RWPE1 (cell line): Measurements from ENCODE around the gene GALNT9.
"Not testable (repeated sequence)": the region's sequence is repeated elsewhere in the genome, so short reads cannot be mapped to it uniquely, and the experiment has no call there.

Source experiments
- CTCF ChIA-PET: fragments of 350-600 bp; sonication (Branson Sonifier 250); formaldehyde crosslinking; extraction: SDS; loops from one replicate; lab custom pipeline; 2021; lab: Yijun Ruan, JAX
- POLR2A ChIA-PET: fragments of 400-600 bp; formaldehyde crosslinking; extraction: SDS; loops from one replicate; lab custom pipeline; 2020; ENCODE audit warnings: antibody characterized with exemption; ENCODE audit not compliant: low non-redundant PET; lab: Yijun Ruan, JAX
- DNase-seq: peaks from one replicate; pipeline ENCODE4 v3.0.0; 2012; ENCODE audit warnings: low spot score
- H3K27ac ChIP-seq: fragments of 450-650 bp; 2 replicates; pipeline ENCODE4 v1.5.1; 2017
- CTCF ChIP-seq: fragments of 450-650 bp; conservative IDR thresholded peaks from 2 replicates; pipeline ENCODE4 v1.5.1; 2017; ENCODE audit warnings: low read depth, mild to moderate bottlenecking

Gene GALNT9

DNA sequence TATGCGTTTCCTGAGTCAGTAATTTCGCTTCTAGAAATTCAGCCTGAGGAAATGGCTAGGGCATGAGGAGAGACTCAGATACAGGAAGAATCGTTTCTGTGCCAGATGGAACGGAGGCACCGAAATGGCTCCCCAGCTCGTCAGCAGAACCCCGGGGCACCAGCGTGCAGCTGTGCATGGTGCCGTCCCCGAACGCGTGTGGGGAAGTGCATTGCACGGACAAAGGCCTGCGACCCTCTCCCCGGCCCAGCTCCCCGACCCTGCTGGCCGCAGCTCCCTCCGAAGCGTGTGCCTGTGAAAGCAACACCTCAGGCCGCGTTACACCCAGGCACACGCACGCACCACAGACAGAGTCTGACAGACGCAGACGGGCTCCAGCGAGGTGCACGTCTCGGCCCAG, 102.3 kb downstream of the GALNT9 start:
- TF ChIP-seq CTCF: no peak
- ChIA-PET POLR2A (no interaction called here), CTCF (no interaction called here)
- H3K27ac ChIP-seq: no peak overlapping the region
- no peak for DNase-seq

- ChIA-PET POLR2A (no interaction called here), CTCF (no interaction called here)
Measured at GRCh38 chr12:132226604-132227003, 102.8 kb downstream of the GALNT9 start.

GRCh38 chr12:132225214-132225613, 104.2 kb downstream of the GALNT9 start:
- no peak for TF ChIP-seq CTCF
- ChIA-PET CTCF (no interaction called here), POLR2A (no interaction called here)
- no peak overlapping the region for H3K27ac ChIP-seq
- no peak for DNase-seq

More at GRCh38 chr12:132226604-132227003, 102.8 kb downstream of the GALNT9 start:
- no peak for DNase-seq
- TF ChIP-seq CTCF: no peak
- H3K27ac ChIP-seq: no peak overlapping the region

DNA sequence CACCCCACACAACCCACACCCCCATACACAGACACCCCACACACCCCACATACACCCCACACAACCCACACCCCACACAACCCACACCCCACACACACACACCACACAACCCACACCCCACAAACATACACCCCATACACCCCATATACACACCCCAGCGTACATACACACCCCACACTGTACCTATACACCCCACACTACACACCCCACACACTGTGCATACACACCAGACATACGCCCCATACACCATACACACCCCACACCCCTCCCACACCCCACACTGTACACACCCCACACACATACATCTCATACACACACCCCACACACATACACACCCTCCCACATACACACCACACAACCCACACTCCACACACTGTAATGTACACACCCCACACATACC, 104.9 kb downstream of the GALNT9 start:
- CTCF ChIA-PET: no interaction called here
- no peak for DNase-seq
- TF ChIP-seq CTCF: no peak
- POLR2A ChIA-PET: no interaction called here
- H3K27ac ChIP-seq: no peak overlapping the region

DNA sequence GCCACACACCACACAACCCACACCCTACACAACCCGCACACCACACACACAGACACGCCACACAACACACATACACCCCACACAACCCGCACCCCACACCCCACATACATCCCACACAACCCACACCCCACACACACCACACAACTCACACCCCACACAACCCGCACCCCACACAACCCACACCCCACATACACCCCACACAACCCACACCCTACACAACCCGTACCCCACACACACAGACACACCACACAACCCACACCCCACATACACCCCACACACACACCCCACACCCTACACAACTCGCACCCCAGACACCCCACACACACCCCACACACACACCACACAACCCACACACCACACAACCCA, 106.6 kb downstream of the GALNT9 start:
- no peak for DNase-seq
- ChIA-PET CTCF (interaction anchor here (0.5 kb wide), 1 partner anchor 857 kb away, joined by 3 read pairs; no protein-coding TSS in a partner anchor), POLR2A (no interaction called here)
- no peak overlapping the region for H3K27ac ChIP-seq
- no peak for TF ChIP-seq CTCF

GRCh38 chr12:132222096-132222807, 107.1 kb downstream of the GALNT9 start:
- DNase-seq: peak; percentile 23
- TF ChIP-seq CTCF: no peak
- POLR2A ChIA-PET: no interaction called here
- CTCF ChIA-PET: interaction anchor here (0.5 kb wide), 1 partner anchor 856 kb away, joined by 3 read pairs; no protein-coding TSS in a partner anchor
- H3K27ac ChIP-seq: peak overlapping the region; percentile 41

DNA sequence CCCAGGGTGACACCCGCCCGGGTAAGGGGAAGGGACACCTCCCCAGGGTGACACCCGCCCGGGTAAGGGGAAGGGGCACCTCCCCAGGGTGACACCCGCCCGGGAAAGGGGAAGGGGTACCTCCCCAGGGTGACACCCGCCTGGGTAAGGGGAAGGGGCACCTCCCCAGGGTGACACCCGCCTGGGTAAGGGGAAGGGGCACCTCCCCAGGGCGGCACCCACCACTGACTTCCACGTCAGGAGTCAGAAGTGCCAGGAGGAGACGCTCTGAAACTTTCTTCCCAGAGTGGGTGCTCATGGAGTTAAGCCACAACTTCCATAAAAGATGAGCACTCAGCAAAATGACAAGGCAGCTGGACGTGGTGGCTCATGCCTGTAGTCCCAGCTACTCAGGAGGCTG, 109.6 kb downstream of the GALNT9 start:
- CTCF ChIA-PET, POLR2A ChIA-PET, H3K27ac ChIP-seq, DNase-seq: not testable (repeated sequence)
